VCaP (cell line): ENCODE results near the gene COQ7.

ENCODE experiments used
- H3K27ac ChIP-seq: fragments of 450-650 bp; 2 replicates; pipeline ENCODE4 v1.5.1; 2017
- CTCF ChIP-seq: fragments of 450-650 bp; conservative IDR thresholded peaks from 2 replicates; pipeline ENCODE4 v1.5.1; 2017; ENCODE audit warnings: mild to moderate bottlenecking, moderate library complexity

Gene COQ7

GRCh38 chr16:19113577-19114358 is 46.4 kb downstream of the COQ7 start, which contains the start of gene ITPRIPL2:
TSS of gene ITPRIPL2 (plus strand) at chr16:19113964. CDS start at chr16:19114462, 498 bp downstream.
- no peak for TF ChIP-seq CTCF
- H3K27ac ChIP-seq: peak within 1 kb of the TSS; percentile 81

GRCh38 chr16:19114359-19115147 is 47.1 kb downstream of the COQ7 start:
- no peak for TF ChIP-seq CTCF
- peak overlapping the region; percentile 81 for H3K27ac ChIP-seq

- no peak for TF ChIP-seq CTCF
- H3K27ac ChIP-seq: no peak overlapping the region
Measured at GRCh38 chr16:19115148-19116021, 48.0 kb downstream of the COQ7 start.

GRCh38 chr16:19116711-19117449 is 49.5 kb downstream of the COQ7 start:
- H3K27ac ChIP-seq: no peak overlapping the region
- TF ChIP-seq CTCF: no peak

- TF ChIP-seq CTCF: no peak
- H3K27ac ChIP-seq: no peak overlapping the region
Measured at GRCh38 chr16:19118938-19119431, 51.6 kb downstream of the COQ7 start.

GRCh38 chr16:19119564-19119963 is 52.1 kb downstream of the COQ7 start:
- no peak for TF ChIP-seq CTCF
- H3K27ac ChIP-seq: no peak overlapping the region
